Breast epithelium (tissue), 3 donors: Measurements from ENCODE around the gene MET.

Experiments
- POLR2A ChIP-seq: fragments of 450-650 bp; IDR thresholded peaks from one replicate; pipeline ENCODE4 v1.6.1; 2016; ENCODE audit warnings: antibody characterized with exemption, mild to moderate bottlenecking, moderate library complexity
- POLR2AphosphoS5 ChIP-seq, 3 donors: sonication (generic); formaldehyde crosslinking; IDR thresholded peaks; one replicate each; pipeline ENCODE4 v1.6.1; 2017; ENCODE audit warnings: antibody characterized with exemption in 3 of 3
- TF ChIP-seq, protein P1 (sequence below), 3 donors: fragments of 450-650 bp; IDR thresholded peaks; one replicate each; pipeline ENCODE4 v1.5.1; 2016 to 2017; ENCODE audit warnings: antibody characterized with exemption in 3 of 3, mild to moderate bottlenecking in 3 of 3, moderate library complexity in 3 of 3

DNA sequence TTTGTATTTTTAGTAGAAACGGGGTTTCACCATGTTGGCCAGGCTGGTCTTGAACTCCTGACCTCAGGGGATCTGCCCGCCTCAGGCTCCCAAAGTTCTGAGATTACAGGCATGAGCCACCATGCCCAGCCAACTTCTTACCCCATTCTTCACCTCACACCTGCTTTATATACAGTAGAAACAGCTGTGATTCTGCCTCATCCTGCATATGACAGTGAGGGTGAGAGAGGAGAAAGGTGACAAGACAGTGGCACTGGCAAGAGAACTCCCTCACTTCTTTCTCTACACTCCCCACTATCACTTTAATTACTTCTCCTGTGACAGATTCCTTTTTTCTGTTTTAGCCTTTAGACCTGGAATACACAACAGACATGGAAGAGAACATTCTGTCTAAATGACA lies 128.6 kb downstream of the MET start:
- TF ChIP-seq POLR2A, result no peak
- TF ChIP-seq, protein P1, sequence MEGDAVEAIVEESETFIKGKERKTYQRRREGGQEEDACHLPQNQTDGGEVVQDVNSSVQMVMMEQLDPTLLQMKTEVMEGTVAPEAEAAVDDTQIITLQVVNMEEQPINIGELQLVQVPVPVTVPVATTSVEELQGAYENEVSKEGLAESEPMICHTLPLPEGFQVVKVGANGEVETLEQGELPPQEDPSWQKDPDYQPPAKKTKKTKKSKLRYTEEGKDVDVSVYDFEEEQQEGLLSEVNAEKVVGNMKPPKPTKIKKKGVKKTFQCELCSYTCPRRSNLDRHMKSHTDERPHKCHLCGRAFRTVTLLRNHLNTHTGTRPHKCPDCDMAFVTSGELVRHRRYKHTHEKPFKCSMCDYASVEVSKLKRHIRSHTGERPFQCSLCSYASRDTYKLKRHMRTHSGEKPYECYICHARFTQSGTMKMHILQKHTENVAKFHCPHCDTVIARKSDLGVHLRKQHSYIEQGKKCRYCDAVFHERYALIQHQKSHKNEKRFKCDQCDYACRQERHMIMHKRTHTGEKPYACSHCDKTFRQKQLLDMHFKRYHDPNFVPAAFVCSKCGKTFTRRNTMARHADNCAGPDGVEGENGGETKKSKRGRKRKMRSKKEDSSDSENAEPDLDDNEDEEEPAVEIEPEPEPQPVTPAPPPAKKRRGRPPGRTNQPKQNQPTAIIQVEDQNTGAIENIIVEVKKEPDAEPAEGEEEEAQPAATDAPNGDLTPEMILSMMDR (IDR thresholded peaks at IDR 0.05), result no peak
- TF ChIP-seq POLR2AphosphoS5 (IDR thresholded peaks at IDR 0.05), result no peak
